ENCODE results near the gene EXOC1. TPM values are rescaled to one million over a fixed set of nuclear protein-coding genes. Genes with fewer than 3 reads are reported as not detected.

Gene EXOC1
- total and polyA plus RNA-seq, 2 experiments from 2014 or later = 13.4 to 22.2 TPM

DNA sequence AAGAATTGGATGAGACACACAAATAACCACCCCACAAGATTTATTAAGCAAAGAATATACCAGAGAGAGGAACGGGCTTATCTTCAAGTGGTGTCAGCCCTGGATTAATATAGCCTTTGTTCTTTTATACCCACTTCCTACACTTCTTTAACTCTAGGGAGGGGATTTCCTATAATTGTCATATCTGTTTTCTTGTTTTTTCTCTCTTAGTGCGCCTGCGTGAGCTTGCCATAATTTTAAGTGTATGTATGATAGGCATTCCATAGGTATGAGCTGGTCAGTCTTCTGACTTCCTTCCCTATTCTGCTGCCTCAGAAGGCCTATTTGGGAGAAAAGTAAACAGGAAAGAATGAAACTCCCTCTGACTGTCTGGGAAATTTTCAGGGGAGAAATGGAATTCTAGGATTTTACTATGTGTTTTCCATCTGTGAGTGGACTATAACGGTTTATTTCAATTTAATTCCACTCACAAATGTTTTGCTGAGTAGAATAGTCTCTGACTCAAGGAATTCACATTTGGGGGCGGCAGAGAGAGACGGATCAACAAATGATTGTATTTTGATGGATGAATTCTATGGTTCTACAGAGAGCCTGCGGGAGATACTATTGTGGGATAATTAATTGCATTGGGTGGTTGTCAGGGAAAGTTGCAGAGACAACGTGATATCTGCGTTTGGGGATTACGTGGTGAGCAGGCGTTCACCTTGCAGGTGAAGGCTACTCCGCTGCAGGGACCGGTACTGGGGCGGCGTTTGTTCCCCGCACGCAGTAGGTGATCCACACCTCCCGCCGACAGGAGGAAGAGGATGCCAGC is 94.7 kb downstream of the EXOC1 start:
- ATAC-seq (no peak), DNase-seq (ENCODE audit: low spot score) (no peak)
- H3K4me2 ChIP-seq = peak overlapping the region; percentile 73
- Mint-ChIP-seq H3K27me3 (ENCODE audit: insufficient read depth, low read depth, poor library complexity) (peaks cover 4% of the 10 kb centered on the region), H3K4me3 (peak overlapping the region; percentile 92), H3K9me3 (no peaks in the 10 kb centered on the region), H3K4me1 (peaks cover 25% of the 10 kb centered on the region), H3K36me3 (ENCODE audit: low read depth) (peaks cover 8% of the 10 kb centered on the region), H3K27ac (no peak overlapping the region; the same call in 1 of the 2 replicates)
- peaks cover 26% of the 10 kb centered on the region for H3K4me1 ChIP-seq (ENCODE audit: insufficient read depth)
- H3K9me2 ChIP-seq (ENCODE audit: insufficient read depth) = 0 out of 2 replicates have a peak, but pooled peaks cover 6% of the 10 kb centered on the region
- H3K79me2 ChIP-seq (replicated peaks; ENCODE audit: insufficient read depth) = peaks cover 26% of the 10 kb centered on the region
- 0 out of 2 replicates have a peak overlapping the region, but pooled peaks have one; percentile 46 for H3K27ac ChIP-seq (ENCODE audit: low read depth)
- H4K20me1 ChIP-seq (replicated peaks; ENCODE audit: insufficient read depth) = no peaks in the 10 kb centered on the region; the same call in 1 of the 2 replicates
- peak overlapping the region; percentile 58 for H3K4me3 ChIP-seq
- H3F3A ChIP-seq (replicated peaks; ENCODE audit: low read depth) = peaks cover 6% of the 10 kb centered on the region
- no peak for TF ChIP-seq NANOG (IDR thresholded peaks at IDR 0.05; ENCODE audit: borderline replicate concordance)
- no peak for TF ChIP-seq EZH2 (IDR thresholded peaks at IDR 0.05; ENCODE audit: low read depth, unreplicated experiment)
- TF ChIP-seq POLR2AphosphoS5 (IDR thresholded peaks at IDR 0.05; ENCODE audit: low read depth) = no peak
- TF ChIP-seq CREB1 (CRISPR knock-in tag; IDR thresholded peaks at IDR 0.05; ENCODE audit: low read depth) = no peak
- TF ChIP-seq ZNF114 (CRISPR knock-in tag; IDR thresholded peaks at IDR 0.05) = no peak
- TF ChIP-seq EZH2phosphoT487 (IDR thresholded peaks at IDR 0.05; ENCODE audit: unreplicated experiment) = no peak
- TF ChIP-seq, protein P1, sequence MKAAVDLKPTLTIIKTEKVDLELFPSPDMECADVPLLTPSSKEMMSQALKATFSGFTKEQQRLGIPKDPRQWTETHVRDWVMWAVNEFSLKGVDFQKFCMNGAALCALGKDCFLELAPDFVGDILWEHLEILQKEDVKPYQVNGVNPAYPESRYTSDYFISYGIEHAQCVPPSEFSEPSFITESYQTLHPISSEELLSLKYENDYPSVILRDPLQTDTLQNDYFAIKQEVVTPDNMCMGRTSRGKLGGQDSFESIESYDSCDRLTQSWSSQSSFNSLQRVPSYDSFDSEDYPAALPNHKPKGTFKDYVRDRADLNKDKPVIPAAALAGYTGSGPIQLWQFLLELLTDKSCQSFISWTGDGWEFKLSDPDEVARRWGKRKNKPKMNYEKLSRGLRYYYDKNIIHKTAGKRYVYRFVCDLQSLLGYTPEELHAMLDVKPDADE (IDR thresholded peaks at IDR 0.05) = no peak
- TF ChIP-seq STAT1 (IDR thresholded peaks at IDR 0.05; ENCODE audit: unreplicated experiment) = no peak
- no peak for TF ChIP-seq ZNF331 (CRISPR knock-in tag; IDR thresholded peaks at IDR 0.05; ENCODE audit: low read depth)
- TF ChIP-seq ZNF462 (CRISPR knock-in tag; IDR thresholded peaks at IDR 0.05) = no peak
- H3K36me3 ChIP-seq (ENCODE audit: insufficient read depth) = no peaks in the 10 kb centered on the region
- peak overlapping the region; percentile 44; the same call in 1 of the 2 replicates for H2AFZ ChIP-seq
- no peaks in the 10 kb centered on the region for H3K27me3 ChIP-seq (ENCODE audit: insufficient read depth)
